Fibroblast of pulmonary artery (primary cell): ENCODE data around the gene HYAL2.
"Not testable (repeated sequence)": the region's sequence is repeated elsewhere in the genome, so short reads cannot be mapped to it uniquely, and the experiment has no call there.

Experiments used
- DNase-seq: peaks from one replicate; pipeline ENCODE4 v3.0.0-alpha.2; 2010; ENCODE audit warnings: low read depth
- H3K4me3 ChIP-seq: replicated peaks from 2 replicates; pipeline ENCODE4 v1.5.1; 2011; ENCODE audit warnings: low read depth, mild to moderate bottlenecking, control low read depth, low read length, moderate library complexity
- TF ChIP-seq, protein P1 (sequence below): IDR thresholded peaks from 2 replicates; pipeline ENCODE4 v1.5.1; 2011; ENCODE audit warnings: mild to moderate bottlenecking, control low read depth, low read length, inconsistent platforms; ENCODE audit errors: missing control alignments

The HYAL2 gene

DNA sequence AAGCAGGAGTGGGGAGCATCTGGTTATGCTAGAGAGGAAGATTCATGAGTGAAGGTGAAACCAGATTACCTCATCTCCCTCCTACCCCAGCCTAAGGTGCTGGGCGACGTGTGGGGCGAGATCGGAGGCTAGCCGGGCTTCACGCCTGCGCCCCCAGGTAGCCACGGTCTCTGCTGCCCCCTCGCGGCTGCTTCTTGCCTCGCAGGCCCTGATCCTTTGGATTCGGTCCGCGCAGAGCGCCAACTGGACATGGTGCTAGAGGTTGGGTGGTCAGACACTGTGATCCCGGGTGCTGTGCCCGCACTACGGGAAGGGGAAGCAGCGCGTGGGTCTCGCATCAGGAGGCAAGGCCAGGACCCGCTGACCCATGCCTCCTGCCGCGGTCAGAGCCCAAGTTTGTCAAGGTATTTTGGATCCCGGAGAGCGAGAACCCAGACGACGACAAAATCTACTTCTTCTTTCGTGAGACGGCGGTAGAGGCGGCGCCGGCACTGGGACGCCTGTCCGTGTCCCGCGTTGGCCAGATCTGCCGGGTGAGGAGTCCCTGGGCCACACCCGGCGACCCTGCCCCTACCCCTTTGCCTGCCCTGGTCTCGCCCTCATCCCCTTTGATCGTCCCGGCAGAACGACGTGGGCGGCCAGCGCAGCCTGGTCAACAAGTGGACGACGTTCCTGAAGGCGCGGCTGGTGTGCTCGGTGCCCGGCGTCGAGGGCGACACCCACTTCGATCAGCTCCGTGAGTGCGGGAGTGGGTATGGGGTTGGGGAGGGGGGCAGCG is 49.4 kb downstream of the HYAL2 start:
- TF ChIP-seq, protein P1, sequence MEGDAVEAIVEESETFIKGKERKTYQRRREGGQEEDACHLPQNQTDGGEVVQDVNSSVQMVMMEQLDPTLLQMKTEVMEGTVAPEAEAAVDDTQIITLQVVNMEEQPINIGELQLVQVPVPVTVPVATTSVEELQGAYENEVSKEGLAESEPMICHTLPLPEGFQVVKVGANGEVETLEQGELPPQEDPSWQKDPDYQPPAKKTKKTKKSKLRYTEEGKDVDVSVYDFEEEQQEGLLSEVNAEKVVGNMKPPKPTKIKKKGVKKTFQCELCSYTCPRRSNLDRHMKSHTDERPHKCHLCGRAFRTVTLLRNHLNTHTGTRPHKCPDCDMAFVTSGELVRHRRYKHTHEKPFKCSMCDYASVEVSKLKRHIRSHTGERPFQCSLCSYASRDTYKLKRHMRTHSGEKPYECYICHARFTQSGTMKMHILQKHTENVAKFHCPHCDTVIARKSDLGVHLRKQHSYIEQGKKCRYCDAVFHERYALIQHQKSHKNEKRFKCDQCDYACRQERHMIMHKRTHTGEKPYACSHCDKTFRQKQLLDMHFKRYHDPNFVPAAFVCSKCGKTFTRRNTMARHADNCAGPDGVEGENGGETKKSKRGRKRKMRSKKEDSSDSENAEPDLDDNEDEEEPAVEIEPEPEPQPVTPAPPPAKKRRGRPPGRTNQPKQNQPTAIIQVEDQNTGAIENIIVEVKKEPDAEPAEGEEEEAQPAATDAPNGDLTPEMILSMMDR: peak; percentile 92
- H3K4me3 ChIP-seq: peak overlapping the region; percentile 36
- peak; percentile 75 for DNase-seq

DNA sequence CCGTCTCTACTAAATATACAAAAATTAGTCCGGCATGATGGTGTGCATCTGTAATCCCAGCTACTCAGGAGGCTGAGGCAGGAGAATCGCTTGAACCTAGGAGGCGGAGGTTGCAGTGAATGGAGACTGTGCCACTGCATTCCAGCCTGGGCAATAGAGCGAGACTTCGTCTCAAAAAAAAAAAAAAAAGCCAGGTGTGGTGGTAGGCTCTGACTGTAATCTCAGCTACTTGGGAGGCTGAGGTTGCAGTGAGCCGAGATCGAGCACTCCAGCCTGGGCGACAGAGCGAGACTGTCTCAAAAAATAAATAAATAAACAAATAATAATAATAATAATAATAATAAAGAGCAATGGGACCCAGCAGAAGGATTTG is 50.0 kb downstream of the HYAL2 start:
- not testable (repeated sequence) for DNase-seq, H3K4me3 ChIP-seq

DNA sequence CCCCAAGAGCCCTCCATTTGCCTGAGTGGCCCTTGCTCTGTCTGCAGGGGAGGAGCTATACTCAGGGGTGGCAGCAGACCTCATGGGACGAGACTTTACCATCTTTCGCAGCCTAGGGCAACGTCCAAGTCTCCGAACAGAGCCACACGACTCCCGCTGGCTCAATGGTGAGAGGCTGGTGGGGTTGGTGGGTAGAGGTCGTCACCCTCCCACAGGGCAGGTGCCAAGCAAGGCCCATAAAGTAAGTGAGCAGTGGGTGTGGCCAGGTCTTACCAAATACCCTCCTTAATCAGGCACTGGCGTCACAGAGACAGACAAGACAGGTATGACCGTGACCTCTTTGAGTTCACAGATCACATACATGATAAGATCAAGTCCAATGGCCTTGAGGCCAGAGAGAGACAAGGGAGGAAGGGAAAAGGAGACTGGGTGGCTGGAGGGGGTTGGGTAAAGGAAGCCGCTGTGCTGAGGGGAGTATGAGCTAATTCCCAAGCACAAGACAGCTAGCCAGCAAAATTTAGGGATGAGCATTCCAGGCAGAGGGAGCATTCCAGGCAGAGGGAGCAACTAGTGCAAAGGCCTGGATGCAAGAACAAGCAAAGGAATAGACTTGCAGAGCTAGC is 51.1 kb downstream of the HYAL2 start:
- TF ChIP-seq, protein P1: no peak
- DNase-seq: no peak
- no peak overlapping the region for H3K4me3 ChIP-seq

GRCh38 chr3:50270422-50271224 is 51.9 kb downstream of the HYAL2 start:
- no peak overlapping the region for H3K4me3 ChIP-seq
- no peak for DNase-seq
- TF ChIP-seq, protein P1: no peak

DNA sequence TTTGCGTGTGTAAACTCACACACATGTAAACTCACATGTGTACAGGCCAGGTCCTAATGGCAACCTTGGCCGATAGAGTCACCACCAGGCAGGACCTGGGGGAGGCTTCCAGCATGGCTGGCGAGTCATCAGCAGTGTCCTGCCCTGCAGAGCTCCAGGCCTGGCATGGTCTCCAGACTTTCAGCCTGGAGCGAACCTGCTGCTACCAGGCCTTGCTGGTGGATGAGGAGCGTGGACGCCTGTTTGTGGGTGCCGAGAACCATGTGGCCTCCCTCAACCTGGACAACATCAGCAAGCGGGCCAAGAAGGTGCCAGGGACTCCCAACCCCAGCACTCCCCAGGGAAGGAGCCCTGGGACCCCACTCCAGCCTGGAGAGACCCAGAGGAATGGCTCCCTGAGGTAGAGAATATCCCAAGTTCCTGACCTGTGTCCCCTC is 52.5 kb downstream of the HYAL2 start:
- no peak overlapping the region for H3K4me3 ChIP-seq
- TF ChIP-seq, protein P1: no peak
- DNase-seq: peak; percentile 49

DNA sequence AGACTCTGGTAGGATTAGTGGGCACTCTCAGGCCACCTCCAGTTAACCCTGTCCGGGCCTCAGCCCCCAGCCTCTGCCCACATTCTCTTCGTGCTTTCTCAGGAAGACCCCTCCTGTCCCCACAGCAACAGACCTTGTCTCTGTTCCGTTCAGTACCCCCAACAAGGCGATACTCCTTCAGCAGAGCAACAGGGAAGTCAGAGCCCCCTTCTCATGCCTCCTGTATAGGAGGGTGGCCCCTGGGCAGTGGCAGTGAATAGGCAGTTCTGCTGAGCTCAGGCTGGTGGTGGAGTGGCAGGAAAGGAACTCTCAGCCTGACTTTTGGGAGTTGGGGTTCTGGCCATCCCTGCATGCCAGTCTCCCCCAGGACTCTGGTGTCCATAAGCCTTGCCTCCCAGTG is 53.1 kb downstream of the HYAL2 start:
- H3K4me3 ChIP-seq: no peak overlapping the region
- DNase-seq: no peak
- TF ChIP-seq, protein P1: no peak
